Stimulated activated CD8-positive, alpha-beta memory T cell treated with anti-CD3 and anti-CD28 coated beads, Interleukin-7, amount 100 ng/mL, for 1 hour (primary cell): ENCODE data around the gene LETMD1.
"Not testable (repeated sequence)": the region's sequence is repeated elsewhere in the genome, so short reads cannot be mapped to it uniquely, and the experiment has no call there.

ENCODE experiments used
- DNase-seq, 2 donors: peaks; one replicate each; pipeline ENCODE4 v3.0.0-alpha.2; 2020; ENCODE audit warnings: low read depth in 2 of 2

Gene LETMD1

DNA sequence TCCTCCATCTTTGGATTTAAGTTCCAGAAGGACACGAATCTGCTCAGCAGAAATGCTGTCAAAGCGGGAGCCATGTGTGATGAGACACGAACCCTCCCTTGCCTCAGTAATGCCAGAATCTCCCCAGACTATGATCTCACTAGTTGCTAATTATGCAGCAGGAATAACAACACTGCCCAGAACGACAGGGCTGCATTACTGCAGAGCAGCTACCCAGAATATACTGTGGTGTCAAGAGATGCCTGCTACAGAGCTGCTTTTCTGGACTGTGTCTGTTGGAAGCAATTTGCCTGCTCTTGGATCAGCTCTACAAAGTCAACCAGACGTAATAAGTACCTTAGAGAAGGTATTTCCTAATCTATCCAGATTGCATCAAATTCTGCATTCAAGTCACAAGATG is 29.8 kb downstream of the LETMD1 start:
- no peak for DNase-seq

DNA sequence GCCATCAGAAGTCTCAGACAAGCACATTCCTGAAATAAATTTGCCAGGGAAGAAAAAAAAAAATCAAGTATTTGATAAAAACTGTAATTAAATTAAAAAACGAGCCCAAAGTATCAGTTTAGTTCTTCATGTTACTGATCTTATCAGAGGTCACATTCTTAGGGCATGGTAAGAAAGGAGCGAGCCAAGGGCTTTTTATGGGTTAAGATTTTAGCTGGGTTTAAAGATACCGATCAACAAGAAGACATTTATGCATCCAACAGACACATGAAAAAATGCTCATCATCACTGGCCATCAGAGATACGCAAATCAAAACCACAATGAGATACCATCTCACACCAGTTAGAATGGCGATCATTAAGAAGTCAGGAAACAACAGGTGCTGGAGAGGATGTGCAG is 30.2 kb downstream of the LETMD1 start:
- not testable (repeated sequence) for DNase-seq

DNA sequence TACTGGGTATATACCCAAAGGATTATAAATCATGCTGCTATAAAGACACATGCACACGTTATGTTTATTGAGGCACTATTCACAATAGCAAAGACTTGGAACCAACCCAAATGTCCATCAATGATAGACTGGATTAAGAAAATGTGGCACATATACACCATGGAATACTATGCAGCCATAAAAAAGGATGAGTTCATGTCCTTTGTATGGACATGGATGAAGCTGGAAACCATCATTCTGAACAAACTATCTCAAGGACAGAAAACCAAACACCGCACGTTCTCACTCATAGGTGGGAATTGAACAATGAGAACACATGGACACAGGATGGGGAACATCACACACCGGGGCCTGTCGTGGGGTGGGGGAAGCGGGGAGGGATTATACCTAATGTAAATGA is 30.7 kb downstream of the LETMD1 start:
- not testable (repeated sequence) for DNase-seq

DNA sequence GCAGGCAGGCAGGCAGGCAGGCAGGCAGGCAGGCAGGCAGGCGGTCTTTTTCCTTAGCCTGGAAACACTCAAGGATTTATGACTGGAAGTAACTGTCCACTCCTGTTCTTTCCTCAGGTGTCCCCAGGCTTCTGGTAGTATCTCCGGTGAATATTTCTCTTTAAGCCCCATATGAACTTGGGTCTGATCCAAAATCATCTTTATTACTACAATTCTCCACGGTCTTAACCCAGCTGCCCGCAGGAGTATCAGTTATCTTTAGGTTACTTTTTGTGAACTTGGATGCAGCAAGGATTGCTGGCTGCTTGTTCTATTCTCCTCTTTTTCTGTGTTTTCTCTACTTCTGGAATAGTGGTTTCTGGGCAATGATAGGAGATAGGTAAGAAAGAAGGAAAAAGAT is 32.0 kb downstream of the LETMD1 start:
- no peak for DNase-seq

DNA sequence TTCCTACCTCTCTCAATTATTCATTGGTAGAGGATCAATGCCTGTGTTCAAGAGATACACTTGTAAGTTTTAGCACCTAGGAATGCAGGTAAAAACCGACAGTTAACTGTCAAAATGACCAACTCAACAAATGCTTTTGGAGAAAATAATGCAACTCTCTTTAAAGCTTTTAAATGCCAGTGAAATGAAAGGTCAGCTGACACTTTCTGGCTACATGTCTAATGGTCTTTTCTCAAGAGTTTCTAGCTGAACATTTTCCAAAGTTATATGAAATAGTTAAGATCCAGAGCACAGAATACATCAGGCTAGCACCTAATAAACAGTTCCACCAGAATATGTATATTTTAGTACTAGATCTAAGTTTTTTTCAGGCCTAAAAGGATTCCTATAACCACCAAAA is 33.3 kb downstream of the LETMD1 start:
- no peak for DNase-seq

DNA sequence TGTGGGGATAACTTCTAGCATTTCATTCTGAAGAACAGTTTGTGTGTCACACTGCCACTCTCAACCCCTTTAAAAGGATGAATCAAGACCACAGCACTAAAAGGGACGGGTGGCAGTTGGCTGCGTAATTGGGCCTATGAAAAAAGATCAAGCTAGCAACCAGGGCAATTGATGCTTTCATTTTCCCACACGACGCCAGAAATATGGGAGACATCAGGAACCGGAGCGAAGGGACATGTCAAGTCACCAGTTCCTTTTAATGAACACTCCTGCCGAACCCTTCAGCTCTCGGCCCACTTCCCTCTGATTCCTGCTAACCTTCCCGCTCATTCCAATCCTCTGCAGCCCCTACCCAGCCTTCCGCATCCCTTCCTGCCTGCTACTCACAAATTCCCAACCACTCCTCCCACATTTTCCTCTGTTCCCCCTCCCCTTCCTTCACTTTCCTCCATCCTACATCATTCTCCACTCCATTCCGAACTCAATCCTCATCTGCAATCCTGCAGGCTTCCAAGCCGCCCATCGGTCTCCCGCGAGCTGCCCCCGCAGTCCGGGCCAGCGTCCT is 34.5 kb downstream of the LETMD1 start:
- no peak for DNase-seq

DNA sequence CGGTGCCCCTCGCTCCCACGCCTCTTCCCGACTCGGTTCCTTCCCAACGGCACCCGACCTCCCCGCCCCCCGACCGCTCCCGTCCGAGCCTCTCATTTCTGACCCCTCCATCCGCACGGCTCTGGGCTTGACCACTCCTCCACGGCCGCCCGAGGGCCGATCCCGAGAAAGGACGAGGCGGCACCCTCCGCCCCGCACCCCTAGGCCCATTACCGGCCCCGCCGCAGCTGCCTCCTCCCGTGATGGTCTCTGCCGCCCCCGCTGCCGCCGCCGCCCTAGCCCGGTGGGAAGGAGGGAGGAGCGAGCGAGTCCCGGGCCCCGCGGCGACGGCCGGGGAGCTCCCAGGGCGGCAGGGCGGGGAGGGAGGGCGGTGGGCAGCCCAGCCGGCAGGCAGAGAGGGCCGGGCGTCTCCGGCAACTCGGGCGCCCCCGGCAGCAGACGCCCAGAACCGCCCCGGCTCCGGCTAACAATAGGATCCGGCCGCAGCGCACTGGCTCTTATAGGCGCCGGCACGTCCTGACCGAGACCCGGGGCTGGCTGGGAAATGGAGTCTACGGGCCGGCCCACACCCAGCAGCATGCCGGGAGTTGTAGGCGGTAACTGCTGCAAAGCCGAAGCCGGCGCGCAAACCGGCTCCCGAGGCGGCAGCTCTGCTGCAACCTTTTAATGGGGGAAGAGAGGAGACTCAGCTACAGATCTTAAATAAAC is 35.2 kb downstream of the LETMD1 start, which contains the start of gene CSRNP2:
TSS of gene CSRNP2 (minus strand) at position 471 of the 708 bp plus-strand sequence. CDS start 7,035 bp downstream, outside the sequence.
- peak; percentile 83 to 88 for DNase-seq

DNA sequence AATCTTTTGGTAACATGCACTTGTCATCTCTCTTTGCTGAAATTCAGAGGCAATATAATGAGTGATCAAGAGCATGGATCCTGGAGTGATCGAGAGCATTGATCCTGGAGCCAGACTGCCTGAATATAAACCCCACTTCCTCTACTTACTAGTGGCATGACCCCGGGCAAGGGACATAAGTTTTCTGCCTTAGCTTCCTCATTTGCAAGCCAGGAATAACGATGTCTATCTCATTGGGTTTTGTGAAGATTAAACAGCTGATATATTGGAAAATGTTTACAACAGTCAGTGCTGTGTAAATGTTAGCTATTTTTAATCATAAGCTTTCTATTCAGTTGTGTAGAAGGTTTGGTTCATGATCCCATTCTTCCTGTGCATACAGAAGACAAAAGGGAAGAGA is 37.6 kb downstream of the LETMD1 start:
- no peak for DNase-seq

DNA sequence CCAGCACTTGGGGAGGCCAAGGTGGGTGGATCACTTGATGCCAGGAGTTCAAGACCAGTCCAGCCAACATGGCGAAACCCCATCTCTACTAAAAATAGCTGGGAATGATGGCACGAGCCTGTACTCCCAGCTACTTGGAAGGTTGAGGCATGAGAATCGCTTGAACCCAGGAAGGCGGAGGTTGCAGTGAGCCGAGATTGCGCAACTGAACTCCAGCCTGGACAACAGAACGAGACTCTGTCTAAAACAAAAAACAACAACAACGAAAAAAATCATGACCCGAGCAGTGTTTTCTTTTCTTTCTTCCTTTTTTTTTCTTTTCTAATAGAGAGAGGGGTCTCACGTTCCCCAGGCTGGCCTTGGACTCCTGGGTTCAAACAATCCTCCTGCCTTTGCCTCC is 38.8 kb downstream of the LETMD1 start:
- no peak for DNase-seq

DNA sequence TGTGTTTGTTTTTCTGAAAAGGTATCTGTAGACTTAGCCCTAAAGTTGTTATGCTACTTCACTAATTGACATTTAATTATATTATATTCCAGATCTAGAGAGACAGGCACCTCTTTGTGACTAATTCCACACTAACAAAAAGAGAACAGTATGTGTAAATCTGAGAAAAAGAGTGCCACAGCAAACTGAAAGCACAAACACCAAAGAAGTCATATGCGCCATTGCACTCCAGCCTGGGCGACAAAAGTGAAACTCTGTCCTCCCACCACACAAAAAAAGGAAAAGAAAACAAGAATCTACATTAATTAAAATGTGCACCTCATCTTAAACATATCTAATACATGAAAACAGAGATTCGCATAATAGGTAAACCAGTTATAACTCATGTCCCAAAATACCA is 39.7 kb downstream of the LETMD1 start:
- DNase-seq: no peak

DNA sequence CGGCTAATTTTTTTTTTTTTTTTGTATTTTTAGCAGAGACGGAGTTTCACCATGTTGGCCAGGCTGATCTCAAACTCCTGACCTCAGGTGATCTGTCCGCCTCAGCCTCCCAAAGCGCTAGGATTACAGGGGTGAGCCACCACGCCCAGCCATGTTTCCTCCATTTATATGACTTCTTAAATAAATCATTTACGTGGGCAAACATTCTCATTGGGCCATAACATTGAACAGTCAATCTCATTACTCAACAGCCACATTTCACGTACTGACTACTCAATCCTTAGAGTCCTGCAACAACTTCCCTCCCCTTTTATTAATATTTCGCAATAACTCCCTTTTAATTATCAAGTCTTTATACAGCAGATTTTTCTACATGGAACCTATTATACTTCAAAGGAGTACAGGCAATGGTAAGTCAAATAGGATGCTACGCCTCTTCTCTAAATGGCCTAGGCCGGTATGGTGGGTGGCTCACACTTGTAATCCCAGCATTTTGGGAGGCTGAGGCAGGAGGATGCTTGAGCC is 42.6 kb downstream of the LETMD1 start:
- no peak for DNase-seq

DNA sequence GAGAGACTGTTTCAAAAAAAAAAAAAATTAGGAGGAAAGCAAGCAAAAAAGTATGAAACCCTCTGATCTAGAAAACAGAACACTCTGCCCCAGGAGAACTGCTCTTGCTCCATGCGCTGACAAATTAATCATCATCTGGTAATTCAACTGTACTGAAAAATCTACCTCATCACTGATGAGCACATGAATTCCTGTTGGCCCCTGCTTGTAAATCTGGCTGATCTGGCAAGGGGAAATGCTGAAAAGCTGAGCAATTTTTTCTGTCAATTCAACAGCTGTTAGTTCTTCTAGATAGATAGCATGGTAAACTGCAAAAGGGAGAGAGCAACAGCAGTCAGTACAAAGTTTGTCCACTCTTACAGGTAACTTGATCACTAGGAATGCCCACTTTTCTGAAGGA is 50.5 kb downstream of the LETMD1 start:
- no peak for DNase-seq

DNA sequence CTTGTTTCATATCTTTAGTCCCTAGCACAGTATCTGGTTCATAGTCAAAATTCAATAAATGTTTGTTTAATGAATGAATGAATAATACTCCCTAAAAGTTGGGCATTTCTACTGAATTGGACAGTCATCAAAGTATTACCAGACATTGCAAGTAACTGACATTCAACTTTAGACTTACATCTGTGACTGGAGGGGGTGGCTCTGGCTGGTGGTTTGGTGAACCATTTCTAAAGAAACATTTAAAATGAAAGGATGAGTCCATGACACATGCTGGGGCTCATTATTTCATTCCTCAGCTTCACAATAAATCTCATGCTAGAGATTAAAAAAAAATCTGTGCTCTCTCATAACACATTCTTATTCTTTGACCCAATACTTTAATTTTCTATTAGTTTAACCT is 55.9 kb downstream of the LETMD1 start:
- DNase-seq: no peak

DNA sequence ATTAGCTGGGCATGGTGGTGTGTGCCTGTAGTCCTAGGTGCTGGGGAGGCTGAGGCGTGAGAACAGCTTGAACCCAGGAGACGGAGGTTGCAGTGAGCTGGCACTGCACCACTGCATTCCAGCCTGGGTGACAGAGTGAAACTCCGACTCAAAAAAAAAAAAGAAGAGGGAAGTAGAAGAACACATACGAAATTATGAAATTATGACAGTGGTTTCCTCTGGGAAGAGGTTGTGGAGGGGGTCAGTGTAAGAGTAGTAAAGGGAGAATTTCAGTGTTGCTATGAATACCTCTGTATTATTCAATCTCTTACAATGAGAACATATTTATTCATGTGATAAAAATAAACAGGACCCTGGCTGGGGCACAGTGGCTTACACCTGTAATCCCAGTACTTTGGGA is 60.0 kb downstream of the LETMD1 start:
- DNase-seq: no peak
